Measurements from ENCODE around the gene CADM4.

CADM4 gene

GRCh38 chr19:43634872-43635560 is 4.6 kb downstream of the CADM4 start:
- DNase-seq (ENCODE audit: low read depth in 4 of 4, low spot score in 1 of 4) = no peak

- no peak for DNase-seq (ENCODE audit: low read depth in 4 of 4, low spot score in 1 of 4)
These were observed 5.2 kb downstream of the CADM4 start for GRCh38 chr19:43634506-43634871.

- no peak for DNase-seq (ENCODE audit: low read depth in 4 of 4, low spot score in 1 of 4)
These were observed 5.6 kb downstream of the CADM4 start for GRCh38 chr19:43634068-43634467.

GRCh38 chr19:43633520-43633919 is 6.1 kb downstream of the CADM4 start:
- DNase-seq (ENCODE audit: low read depth in 4 of 4, low spot score in 1 of 4) = no peak

DNA sequence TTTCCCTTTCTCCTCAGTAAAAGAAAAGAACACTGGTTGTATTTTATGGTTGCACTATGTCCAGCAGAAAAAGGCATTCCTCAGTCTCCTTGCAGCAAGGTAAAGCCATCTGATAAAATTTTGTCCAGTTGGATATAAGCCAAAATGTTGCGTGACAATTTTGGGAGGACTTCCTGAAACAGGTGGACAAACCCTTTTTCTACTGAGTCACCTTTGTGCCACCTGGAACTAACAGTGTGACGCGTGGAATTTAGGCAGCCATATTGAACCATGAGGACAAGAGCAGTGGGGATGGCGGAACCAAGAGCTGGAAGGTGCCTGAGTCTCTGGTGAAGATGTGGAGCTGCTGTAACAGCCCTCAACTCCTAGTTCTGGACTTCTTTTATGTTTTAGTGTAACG is 8.2 kb downstream of the CADM4 start:
- no peak for DNase-seq (ENCODE audit: low read depth in 4 of 4, low spot score in 1 of 4)

- no peak for DNase-seq (ENCODE audit: low read depth in 4 of 4, low spot score in 1 of 4)
These were observed 10.9 kb downstream of the CADM4 start for GRCh38 chr19:43628646-43629326.

DNA sequence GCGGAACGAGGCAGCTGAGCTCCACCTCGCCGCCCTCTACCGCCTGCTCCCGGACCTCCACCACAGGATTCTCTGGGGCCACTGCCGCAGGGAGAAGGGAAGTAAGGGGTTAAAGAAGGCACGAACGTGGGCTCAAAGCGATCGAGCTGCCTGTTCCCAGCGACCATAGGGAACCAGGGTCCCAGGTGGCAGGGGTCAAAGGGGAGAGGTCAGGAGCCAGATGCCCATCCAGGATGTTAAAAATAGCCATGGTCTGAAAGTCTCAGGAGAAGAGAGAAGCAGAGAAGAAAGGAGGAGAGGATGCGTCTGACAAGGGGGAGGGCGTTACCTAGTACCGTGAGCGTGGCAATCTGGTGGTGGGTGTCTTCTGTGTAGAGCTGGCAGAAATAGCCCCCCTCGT is 12.8 kb downstream of the CADM4 start:
- DNase-seq (ENCODE audit: low read depth in 4 of 4, low spot score in 1 of 4) = no peak

GRCh38 chr19:43625918-43626579 is 13.6 kb downstream of the CADM4 start:
- no peak for DNase-seq (ENCODE audit: low read depth in 4 of 4, low spot score in 1 of 4)

DNA sequence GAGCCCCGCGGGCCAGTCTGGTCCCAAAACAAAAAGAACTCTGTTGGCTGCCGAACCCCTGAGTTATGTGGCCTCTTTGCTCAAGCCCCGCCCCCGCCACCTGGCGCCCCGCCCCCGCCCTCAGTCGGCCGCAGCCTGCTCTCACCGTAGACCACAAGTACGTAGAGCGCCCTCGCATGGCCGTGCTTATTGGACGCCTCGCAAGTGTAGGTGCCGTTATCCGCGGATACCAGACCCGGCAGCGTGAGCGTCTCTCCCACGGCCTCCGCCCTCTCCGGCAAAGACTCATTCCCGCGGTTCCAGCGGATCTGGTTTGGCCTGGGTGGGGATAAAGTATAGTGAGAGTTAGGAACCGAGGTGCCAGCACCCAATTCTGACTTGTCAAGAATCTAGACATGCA is 14.7 kb downstream of the CADM4 start:
- peak; percentile 65 to 81 (median 72) for DNase-seq (ENCODE audit: low read depth in 4 of 4, low spot score in 1 of 4)

DNA sequence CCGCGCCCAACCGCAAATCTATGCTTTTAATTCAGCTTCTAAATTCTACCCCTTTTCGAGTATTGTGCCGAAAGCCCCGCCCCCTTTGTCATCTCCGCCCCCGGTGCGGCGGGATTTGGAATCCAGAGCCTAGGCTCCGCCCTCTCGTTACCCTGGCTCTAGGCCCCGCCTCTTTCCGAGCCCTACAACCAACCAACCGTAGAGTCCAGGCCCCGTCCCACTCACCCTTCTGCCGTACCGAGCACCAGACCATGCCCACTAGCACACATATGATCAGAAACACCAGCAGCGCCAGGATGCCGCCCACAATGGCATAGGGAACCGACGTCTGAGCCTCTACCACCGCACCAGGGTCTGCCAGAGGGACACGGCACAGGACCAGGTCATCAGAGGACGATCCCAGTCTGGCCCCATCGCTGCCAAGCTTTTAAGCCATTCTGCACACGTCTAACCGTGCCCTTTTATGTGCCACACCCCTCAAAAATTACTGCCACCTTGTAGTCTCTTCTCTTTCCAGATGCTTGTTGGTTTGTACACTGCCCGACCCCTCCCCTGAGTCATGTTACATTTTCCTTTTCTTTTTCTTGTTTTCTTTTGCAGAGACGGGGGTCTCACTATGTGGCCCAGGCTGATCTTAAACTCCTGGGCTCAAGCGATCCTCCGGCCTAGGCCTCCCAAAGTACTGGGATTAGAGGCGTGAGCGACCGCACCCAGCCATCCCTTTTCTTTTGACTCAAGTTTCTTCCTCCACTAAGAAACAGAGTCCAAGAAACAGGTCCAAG is 15.6 kb downstream of the CADM4 start:
- DNase-seq (ENCODE audit: low read depth in 4 of 4, low spot score in 1 of 4) = no peak

- no peak for DNase-seq (ENCODE audit: low read depth in 4 of 4, low spot score in 1 of 4)
These were observed 16.7 kb downstream of the CADM4 start for GRCh38 chr19:43622956-43623355.

- no peak for DNase-seq (ENCODE audit: low read depth in 4 of 4, low spot score in 1 of 4)
These were observed 17.6 kb downstream of the CADM4 start for GRCh38 chr19:43622070-43622469.

DNA sequence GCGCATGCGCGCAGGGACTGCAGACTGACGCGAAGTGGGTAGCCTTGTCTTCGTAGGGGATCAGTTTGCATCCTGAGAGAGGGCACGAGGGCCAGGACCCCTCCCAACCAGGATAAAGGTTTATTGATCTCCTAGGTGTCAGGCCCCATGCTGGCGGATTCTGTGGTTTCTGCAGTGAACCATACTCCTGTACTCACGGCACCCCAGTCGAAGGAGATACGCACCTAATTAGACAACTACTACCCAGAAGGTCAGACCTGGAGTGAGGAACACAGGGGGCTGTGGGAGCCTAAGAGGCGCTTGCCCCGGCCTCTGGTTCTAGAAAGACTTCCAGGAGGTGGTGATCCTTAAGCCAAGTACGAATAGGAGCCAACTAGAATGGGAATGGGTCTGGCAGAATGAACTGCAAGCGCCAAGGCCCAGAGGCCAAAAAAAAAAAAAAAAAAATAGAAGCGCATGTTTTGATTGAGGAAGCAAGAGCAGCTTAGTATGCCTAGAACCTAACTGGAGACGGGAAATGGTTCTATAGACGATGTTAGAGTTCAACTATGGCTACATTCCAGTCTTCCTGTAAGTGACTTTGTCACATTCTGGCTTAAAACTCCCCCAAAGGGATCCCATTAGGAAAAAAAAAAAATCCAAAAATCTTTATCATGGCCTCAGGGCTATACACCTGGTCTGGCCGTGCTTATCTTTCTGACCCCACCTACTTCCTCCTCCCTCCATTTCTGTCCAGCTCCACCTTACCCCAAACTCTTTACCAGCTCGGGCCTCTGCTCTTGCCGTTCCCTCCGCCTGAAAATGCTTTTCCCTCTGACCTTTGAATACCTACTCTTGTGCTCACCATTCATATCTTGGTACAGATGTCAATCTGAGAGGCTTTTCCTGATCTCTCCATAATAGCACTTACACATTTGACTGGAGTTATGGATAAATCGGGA is 19.3 kb downstream of the CADM4 start:
- DNase-seq (ENCODE audit: low read depth in 4 of 4, low spot score in 1 of 4) = peak in 2 of 4 experiments; percentile 75 to 82

DNA sequence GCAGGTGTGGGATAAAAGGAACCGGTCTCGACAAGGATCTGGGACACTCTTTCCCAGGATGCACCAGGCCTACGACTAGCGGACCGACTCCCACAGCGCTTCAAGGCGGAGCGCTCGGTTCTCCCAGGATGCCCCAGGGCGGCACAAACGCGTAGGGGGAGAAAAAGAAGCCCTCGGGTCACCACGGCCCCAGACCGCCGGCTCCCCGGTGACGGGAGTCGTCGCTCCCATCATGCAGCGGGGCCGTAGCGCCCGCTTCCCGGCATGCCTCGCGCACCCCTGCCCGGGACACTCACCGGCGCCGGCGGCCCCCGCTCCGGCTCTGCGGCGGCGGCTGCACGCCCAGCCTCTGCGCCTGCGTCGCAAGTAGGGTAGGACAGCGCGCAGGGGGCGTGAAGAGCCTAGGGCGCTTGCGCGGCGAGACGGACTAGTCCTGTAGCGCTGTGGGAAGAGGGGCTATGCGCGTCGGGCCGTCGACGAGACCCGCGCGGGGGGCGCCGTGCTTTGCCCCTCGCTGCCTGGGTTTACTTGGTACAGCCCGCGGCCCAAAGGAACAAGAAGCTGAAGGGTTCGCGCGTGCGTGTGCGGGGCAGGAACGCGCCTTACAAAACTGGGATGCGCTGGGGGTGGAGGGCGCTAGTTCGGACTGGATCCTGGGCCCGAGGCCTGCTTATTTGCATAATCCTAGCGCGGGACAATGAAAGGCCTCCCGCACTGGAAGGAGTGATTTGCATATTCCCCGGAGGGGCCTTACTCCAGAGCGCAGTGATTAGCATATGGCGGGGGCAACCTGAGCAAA is 20.2 kb downstream of the CADM4 start, which contains the start of gene ZNF428:
TSS of gene ZNF428 (minus strand) at position 368 of the 799 bp plus-strand sequence. CDS start 5,325 bp downstream, outside the sequence.
- peak; percentile 60 to 84 (median 80) for DNase-seq (ENCODE audit: low read depth in 4 of 4, low spot score in 1 of 4)

DNA sequence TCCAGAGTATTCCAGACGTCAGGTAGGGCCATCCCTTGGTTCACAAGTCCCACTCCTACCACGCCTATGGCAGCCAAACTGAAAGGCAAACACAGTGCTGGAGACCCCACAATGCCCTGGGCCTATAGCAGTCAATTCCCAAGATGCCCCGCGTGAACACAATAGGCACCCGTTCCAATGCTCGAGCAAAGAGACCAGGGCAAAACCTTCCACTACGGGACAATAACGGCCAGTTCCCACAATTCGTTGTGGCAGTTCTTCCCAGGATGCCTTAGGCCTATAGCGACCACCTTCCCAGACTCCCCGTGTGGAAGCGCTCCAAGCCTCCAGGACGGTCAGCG is 20.8 kb downstream of the CADM4 start:
- peak in 1 of 4 experiments; percentile 52 for DNase-seq (ENCODE audit: low read depth in 4 of 4, low spot score in 1 of 4)

DNA sequence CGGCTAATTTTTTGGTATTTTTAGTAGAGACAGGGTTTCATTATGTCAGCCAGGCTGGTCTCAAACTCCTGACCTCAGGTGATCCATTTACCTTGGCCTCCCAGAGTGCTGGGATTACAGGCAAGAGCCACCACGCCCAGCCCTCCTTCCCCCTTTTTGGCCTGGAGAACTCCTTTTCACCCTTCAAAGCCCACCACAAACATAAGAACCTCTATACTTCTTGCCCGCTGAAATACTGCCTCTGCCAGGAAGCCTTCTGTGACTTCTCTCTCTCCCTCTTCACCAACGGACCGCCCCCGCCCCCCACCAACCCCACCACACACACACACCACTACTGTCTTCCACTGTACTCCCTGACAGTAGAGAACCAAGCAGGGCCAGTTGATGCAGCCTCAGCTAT is 22.7 kb downstream of the CADM4 start:
- DNase-seq (ENCODE audit: low read depth in 4 of 4, low spot score in 1 of 4) = no peak

- DNase-seq (ENCODE audit: low read depth in 4 of 4, low spot score in 1 of 4) = no peak
These were observed 23.3 kb downstream of the CADM4 start for GRCh38 chr19:43616306-43616705.

GRCh38 chr19:43612374-43612773 is 27.3 kb downstream of the CADM4 start:
- no peak for DNase-seq (ENCODE audit: low read depth in 4 of 4, low spot score in 1 of 4)

- DNase-seq (ENCODE audit: low read depth in 4 of 4, low spot score in 1 of 4) = no peak
These were observed 27.9 kb downstream of the CADM4 start, which contains the start of gene SRRM5 for GRCh38 chr19:43611788-43612187. TSS of gene SRRM5 (plus strand) at chr19:43612088. CDS start at chr19:43612122, 34 bp downstream.
